DMS53 (cell line): ENCODE data around the gene NOTCH3.
A peak's percentile ranks its signal among the peaks of the same experiment; 100 is the strongest.

Source experiments
- DNase-seq: peaks from one replicate; lab custom pipeline; 2025; lab: John Stamatoyannopoulos, UW

NOTCH3 gene

GRCh38 chr19:15122331-15123030, 78.3 kb downstream of the NOTCH3 start:
- no peak for DNase-seq

DNA sequence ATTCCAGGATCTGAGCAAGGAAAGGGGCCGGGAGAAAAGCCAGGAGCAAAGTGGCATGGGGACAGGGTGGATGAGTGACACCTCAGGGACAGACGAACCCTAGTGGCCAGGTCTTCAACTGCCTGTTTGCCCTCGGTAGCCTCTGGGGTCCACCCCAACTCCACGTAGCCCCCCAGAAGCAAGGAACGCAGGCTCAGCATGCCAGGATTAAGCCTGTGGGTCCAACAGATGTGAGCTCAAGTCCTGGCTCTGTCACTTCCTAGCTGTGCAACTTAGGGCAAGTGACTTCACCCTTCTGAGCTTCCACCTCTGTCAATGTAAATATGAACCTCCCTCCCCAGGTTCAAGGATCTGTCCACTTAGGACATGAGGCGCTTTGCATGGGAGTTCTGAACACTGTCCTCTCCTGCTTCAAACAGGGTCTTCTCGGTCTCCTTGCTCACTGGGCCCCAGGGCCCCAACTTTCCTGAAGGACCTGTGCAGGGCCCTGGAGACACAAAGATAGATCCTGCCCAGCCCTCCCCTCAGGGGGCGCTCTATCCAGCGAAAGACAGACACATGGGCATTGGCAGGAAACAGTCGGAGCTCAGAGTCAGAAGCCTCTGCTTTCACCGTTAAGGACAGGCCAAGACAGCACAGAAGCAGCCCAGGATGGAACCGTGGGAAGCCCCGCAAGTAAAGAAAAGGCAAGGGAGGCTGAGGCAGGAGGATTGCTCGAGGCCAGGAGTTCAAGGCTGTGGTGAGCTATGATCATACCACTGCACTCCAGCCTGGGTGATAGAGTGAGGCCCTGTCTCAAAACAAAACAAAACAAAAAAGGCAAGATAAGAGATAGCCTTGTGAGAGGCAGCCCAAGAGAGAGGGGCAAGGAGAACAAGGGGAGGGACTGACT, 80.4 kb downstream of the NOTCH3 start:
- DNase-seq = no peak

GRCh38 chr19:15118789-15119494, 81.9 kb downstream of the NOTCH3 start:
- DNase-seq = no peak

- DNase-seq = no peak
These were observed 82.5 kb downstream of the NOTCH3 start for GRCh38 chr19:15118248-15118647.

DNA sequence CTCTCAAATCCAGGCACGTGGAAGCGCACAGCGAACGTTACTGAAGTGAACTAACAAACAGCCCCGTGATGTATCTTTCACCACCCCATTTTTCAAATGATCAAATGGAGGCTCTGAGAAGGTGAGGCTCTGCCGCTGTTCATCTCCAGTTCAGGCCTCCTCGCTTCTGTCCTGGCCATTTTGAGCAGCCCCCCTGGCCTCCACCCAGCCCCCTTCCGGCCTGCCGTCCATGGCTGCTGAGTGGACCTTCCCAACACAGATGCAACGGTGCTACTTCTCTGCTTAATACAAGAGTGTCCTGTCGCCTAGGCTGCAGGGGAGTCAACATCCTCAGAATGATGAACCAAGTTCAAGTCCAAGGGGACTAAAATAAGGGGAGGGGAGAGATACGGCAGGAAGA, 83.9 kb downstream of the NOTCH3 start:
- DNase-seq = no peak

DNA sequence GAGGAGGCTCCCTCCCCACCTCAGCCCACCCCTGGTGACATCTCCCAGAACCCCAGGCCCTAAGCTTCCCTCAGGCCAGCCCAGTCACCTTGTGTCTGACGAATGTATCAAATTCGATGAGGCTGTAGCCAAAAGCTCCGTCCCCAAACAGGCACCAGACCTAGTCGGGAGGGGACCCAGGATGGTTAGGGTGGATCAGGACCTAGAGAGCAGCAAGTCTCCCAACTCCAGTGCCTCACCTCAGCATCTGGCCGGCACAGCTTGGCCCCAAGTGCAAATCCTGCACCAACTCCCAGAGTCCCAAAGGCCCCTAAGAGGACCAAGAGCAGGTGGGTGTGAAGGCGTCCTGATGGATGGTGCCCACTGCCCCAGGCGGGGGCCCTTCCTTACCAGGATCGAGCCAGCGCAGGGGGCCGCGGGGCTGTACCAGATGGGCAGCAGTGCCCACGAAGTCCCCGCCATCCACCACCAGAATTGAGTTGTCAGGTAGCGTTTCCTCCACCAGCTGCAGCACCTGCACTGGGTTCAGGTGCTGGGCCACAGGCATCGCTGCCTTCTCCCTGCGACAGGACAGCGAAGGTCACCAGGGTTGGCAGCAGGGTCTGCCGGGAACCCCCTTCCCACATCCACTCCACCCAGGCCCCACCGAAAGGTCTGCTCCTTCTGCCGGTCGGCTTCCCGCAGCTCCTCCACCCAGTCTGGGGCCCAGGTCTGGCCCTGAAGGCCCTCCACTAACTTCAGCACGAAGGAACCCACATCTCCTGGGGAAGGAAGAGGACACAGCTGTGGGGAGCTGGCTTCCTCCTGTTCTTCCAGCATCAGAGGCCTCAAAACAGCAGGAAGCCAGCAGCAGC, 84.8 kb downstream of the NOTCH3 start:
- DNase-seq = no peak

- no peak for DNase-seq
These were observed 85.7 kb downstream of the NOTCH3 start for GRCh38 chr19:15115080-15115479.

DNA sequence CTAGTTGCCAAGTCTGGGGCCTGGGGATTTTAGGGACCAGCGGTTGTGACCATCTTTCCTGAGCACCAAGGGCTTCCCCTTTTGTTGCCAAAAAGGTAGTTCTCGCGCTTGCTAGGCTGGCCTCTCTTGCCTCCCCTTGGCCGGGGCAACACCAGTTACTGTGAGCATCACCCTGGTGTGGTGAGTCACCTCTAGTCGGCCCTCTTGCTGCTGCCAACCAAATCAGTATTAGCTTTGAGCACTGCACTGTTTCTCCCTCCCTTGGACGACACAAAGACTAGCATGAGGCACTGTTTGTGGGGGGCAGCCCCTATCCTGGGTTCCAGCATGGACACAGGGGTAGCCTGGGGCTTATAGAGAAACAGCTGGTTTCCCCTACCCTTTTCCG, 86.6 kb downstream of the NOTCH3 start:
- DNase-seq = no peak

GRCh38 chr19:15113245-15114152, 87.3 kb downstream of the NOTCH3 start:
- no peak for DNase-seq

- DNase-seq = peak; percentile 28
These were observed 88.4 kb downstream of the NOTCH3 start for GRCh38 chr19:15112385-15112784.

DNA sequence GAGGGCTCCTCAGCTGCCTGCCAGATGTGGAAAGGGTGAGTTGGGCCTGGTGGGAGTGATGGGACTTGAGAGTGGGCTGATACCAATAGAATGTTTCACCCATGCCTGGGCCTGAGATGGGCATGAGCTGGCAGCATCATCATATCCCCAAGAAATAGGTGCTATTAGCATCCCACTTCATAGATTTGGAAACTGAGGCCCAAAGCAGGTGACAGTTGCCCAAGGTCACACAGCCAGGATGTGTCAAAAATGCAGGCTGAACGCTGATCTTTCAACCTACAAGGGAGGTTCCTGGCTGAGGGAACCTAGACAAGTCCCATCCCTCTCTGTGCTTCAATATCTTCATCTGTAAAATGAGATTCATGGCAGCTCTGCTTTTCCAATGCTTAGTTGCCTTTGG, 89.0 kb downstream of the NOTCH3 start:
- no peak for DNase-seq

DNA sequence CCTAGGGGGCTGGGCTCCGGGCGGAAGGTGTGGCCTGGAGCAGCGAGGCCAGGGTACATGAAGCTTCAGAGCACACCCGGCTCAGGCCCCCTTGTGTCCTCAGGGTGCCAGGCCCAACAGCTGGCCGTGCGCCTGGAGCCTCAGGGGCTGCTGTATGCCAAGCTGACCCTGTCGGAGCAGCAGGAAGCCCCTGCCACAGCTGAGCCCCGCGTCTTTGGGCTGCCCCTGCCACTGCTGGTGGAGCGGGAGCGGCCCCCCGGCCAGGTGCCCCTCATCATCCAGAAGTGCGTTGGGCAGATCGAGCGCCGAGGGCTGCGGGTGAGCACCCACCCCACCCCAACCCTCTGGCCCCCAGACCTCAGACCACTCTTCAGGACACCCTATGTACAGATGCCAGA, 90.4 kb downstream of the NOTCH3 start:
- DNase-seq = peak; percentile 25

DNA sequence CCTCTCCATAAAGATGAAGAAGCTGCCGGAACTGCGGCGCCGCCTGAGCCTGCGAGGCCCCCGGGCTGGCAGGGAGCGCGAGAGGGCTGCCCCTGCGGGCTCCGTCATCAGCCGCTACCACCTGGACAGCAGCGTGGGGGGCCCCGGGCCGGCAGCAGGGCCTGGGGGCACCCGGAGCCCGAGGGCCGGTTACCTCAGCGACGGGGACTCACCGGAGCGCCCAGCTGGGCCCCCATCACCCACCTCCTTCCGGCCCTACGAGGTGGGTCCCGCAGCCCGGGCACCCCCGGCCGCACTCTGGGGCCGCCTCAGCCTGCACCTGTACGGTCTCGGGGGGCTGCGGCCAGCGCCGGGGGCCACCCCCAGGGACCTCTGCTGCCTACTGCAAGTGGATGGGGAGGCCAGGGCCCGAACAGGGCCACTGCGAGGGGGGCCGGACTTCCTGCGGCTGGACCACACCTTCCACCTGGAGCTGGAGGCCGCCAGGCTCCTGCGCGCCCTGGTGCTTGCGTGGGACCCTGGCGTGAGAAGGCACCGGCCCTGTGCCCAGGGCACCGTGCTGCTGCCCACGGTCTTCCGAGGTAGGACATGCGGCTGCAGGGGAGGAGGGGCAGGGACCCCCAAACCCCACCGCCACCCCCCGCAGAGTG, 90.9 kb downstream of the NOTCH3 start:
- DNase-seq = peak; percentile 37
